Hepatocyte (in vitro differentiated cells): Measurements from ENCODE around the gene PTPRM. TPM values are rescaled to one million over a fixed set of nuclear protein-coding genes. Genes with fewer than 3 reads are reported as not detected.

Experiments
- DNase-seq: peaks from one replicate; pipeline ENCODE4 v3.0.0-alpha.2; 2016; ENCODE audit warnings: low spot score
- H2AFZ ChIP-seq: fragments of 200-600 bp; sonication (generic); 2 replicates; pipeline ENCODE4 v1.6.0; 2016; ENCODE audit warnings: antibody characterized with exemption, mild to moderate bottlenecking
- H3K27ac ChIP-seq: fragments of 200-600 bp; sonication (generic); 2 replicates; pipeline ENCODE4 v1.5.1; 2016; ENCODE audit warnings: mild to moderate bottlenecking
- H3K27me3 ChIP-seq: fragments of 200-600 bp; sonication (generic); 2 replicates; pipeline ENCODE4 v1.6.1; 2016
- H3K36me3 ChIP-seq: fragments of 200-600 bp; sonication (generic); replicated peaks from 2 replicates; pipeline ENCODE4 v1.5.1; 2016; ENCODE audit warnings: low read depth; ENCODE audit not compliant: insufficient read depth
- H3K4me1 ChIP-seq: fragments of 200-600 bp; sonication (generic); 2 replicates; pipeline ENCODE4 v1.5.1; 2016; ENCODE audit warnings: mild to moderate bottlenecking, moderate library complexity; ENCODE audit not compliant: insufficient read depth
- H3K4me2 ChIP-seq: fragments of 200-600 bp; sonication (generic); 2 replicates; pipeline ENCODE4 v1.6.0; 2016
- H3K4me3 ChIP-seq: fragments of 200-600 bp; sonication (generic); 2 replicates; pipeline ENCODE4 v1.5.1; 2016; ENCODE audit warnings: mild to moderate bottlenecking
- H3K79me2 ChIP-seq: fragments of 200-600 bp; sonication (generic); 2 replicates; pipeline ENCODE4 v1.6.0; 2017; ENCODE audit warnings: mild to moderate bottlenecking
- H3K9me2 ChIP-seq: fragments of 200-600 bp; sonication (generic); replicated peaks from 2 replicates; pipeline ENCODE4 v1.6.0; 2017; ENCODE audit warnings: mild to moderate bottlenecking; ENCODE audit not compliant: insufficient read depth
- H3K9me3 ChIP-seq: fragments of 200-600 bp; sonication (generic); 2 replicates; pipeline ENCODE4 v1.5.1; 2016; ENCODE audit warnings: low read depth, mild to moderate bottlenecking
- H4K20me1 ChIP-seq: fragments of 200-600 bp; sonication (generic); 2 replicates; pipeline ENCODE4 v1.6.0; 2016; ENCODE audit warnings: mild to moderate bottlenecking; ENCODE audit not compliant: insufficient read depth, poor library complexity, severe bottlenecking
- EZH2 ChIP-seq: fragments of 200-600 bp; sonication (generic); IDR thresholded peaks from 2 replicates; pipeline ENCODE4 v1.6.1; 2016; ENCODE audit warnings: antibody characterized with exemption, mild to moderate bottlenecking, borderline replicate concordance
- EZH2phosphoT487 ChIP-seq: fragments of 200-600 bp; sonication (generic); IDR thresholded peaks from one replicate; pipeline ENCODE4 v1.6.1; 2018; ENCODE audit warnings: antibody characterized with exemption, mild to moderate bottlenecking, low read depth, moderate library complexity; ENCODE audit not compliant: unreplicated experiment, severe bottlenecking
- WGBS: methylation state at CpG from one replicate; pipeline ENCODE4 v1.1.6; 2016; ENCODE audit warnings: low lambda C conversion rate; ENCODE audit errors: missing lambda C conversion rate; 5-methylcytosine and 5-hydroxymethylcytosine counted together
- polyA plus RNA-seq: library from polyadenylated mRNA; unstranded; fragments of >200 nt; fragmentation: Nextera tagmentation; extraction: Ambion mirVana; gene quantifications from 2 replicates; pipeline ENCODE4 v1.2.1, GENCODE V29; 2016
- total RNA-seq: library from RNA; depleted of rRNA; stranded (reverse); fragments of >200 nt; gene quantifications from 2 replicates; pipeline ENCODE4 v1.2.3, GENCODE V29; 2014
- TF ChIP-seq, protein P1 (sequence below): fragments of 200-600 bp; sonication (generic); IDR thresholded peaks from 2 replicates; pipeline ENCODE4 v1.5.1; 2016; ENCODE audit warnings: antibody characterized with exemption, mild to moderate bottlenecking; ENCODE audit not compliant: poor library complexity

The PTPRM gene
- total and polyA plus RNA-seq, 2 experiments from 2014 or later, result 26.1 to 47.4 TPM

DNA sequence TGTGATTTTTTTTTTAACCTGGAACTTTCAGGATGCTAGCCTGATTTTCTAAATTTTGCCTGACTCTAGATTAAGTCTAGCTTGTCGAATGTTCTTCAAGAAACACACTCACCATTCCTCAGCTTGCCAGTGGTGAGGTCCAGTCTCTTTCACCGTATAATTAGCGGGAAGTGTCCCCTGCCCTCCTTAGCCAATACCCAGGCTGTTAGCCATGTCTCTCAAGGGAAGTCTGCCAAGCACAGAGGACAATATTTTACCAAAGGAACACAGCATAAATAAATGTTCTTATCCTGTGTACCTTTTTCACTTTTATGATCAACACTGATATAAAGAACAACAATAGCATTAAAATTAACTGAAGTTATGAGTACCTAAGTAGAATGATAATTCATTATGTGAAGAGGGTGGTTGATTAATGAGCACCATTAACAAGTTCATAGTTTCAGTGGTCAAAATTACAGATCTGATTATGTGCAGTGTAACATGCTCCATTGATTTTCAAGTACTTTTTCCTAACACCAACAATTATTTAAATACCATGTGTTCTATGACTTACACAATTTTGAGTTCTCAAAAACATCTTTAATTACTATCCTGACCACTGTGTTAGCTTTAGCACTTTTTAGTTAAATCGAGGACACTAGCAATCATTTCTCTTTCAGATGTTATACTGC is 596.3 kb downstream of the PTPRM start:
- Histone ChIP-seq H3K27ac (no peak overlapping the region), H4K20me1 (no peaks in the 10 kb centered on the region), H3K79me2 (no peaks in the 10 kb centered on the region), H2AFZ (no peak overlapping the region), H3K4me1 (no peaks in the 10 kb centered on the region), H3K36me3 (no peaks in the 10 kb centered on the region), H3K4me3 (no peak overlapping the region), H3K27me3 (no peaks in the 10 kb centered on the region), H3K4me2 (no peak overlapping the region), H3K9me2 (no peaks in the 10 kb centered on the region), H3K9me3 (no peaks in the 10 kb centered on the region)
- TF ChIP-seq EZH2, result no peak
- TF ChIP-seq EZH2phosphoT487, result no peak
- TF ChIP-seq, protein P1, sequence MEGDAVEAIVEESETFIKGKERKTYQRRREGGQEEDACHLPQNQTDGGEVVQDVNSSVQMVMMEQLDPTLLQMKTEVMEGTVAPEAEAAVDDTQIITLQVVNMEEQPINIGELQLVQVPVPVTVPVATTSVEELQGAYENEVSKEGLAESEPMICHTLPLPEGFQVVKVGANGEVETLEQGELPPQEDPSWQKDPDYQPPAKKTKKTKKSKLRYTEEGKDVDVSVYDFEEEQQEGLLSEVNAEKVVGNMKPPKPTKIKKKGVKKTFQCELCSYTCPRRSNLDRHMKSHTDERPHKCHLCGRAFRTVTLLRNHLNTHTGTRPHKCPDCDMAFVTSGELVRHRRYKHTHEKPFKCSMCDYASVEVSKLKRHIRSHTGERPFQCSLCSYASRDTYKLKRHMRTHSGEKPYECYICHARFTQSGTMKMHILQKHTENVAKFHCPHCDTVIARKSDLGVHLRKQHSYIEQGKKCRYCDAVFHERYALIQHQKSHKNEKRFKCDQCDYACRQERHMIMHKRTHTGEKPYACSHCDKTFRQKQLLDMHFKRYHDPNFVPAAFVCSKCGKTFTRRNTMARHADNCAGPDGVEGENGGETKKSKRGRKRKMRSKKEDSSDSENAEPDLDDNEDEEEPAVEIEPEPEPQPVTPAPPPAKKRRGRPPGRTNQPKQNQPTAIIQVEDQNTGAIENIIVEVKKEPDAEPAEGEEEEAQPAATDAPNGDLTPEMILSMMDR, result no peak
- 90% methylated on average over 4 of the region's 4 CpGs for WGBS
- no peak for DNase-seq

DNA sequence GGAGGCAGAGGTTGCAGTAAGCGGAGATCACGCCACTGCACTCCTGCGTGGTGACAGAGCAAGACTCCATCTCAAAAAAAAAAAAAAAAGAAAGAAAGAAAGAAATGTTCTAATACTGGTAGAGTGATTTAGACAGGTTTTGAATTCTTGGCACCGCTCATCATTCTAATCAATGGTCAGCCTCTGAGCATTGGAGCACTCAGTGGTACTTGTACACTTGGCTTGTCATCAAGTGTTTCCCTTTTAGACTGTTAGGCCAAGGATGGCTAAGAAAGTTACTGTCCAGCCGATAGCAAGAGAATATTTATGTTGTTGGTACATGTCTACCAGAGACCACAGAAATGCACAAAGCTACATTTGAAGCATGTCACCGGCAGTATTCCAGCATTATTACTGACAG is 598.0 kb downstream of the PTPRM start:
- Histone ChIP-seq H3K9me3 (no peaks in the 10 kb centered on the region), H3K27me3 (no peaks in the 10 kb centered on the region), H3K27ac (no peak overlapping the region), H3K9me2 (no peaks in the 10 kb centered on the region), H3K4me1 (no peaks in the 10 kb centered on the region), H3K4me2 (no peak overlapping the region), H3K79me2 (no peaks in the 10 kb centered on the region), H2AFZ (no peak overlapping the region), H4K20me1 (no peaks in the 10 kb centered on the region), H3K36me3 (no peaks in the 10 kb centered on the region), H3K4me3 (no peak overlapping the region)
- DNase-seq, result no peak
- no peak for TF ChIP-seq EZH2phosphoT487
- TF ChIP-seq EZH2, result no peak
- TF ChIP-seq, protein P1, result no peak
- WGBS, result 97% methylated on average over 6 of the region's 6 CpGs

DNA sequence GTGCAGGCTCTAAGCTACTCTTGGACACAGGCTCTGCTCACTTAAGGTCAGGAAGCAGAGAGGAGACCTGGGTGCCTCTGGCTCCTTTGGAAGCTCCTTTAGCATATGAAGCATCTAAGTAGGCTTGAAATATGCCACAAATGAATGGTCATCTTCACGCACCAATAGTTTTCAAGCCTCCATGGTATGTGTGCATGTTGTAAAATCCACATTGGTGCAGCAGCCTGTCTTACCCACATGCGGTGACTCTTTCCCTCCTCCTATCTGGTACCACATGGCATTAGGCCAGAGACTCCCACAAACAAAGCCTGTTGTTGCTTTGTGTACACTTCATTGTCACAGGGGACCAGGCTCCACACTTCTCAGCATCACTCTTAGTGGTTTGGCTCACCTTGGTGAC is 599.9 kb downstream of the PTPRM start:
- DNase-seq, result no peak
- no peaks in the 10 kb centered on the region for H3K9me3 ChIP-seq
- TF ChIP-seq EZH2, result no peak
- no peak for TF ChIP-seq EZH2phosphoT487
- TF ChIP-seq, protein P1, result no peak
- H3K27ac ChIP-seq, result no peak overlapping the region
- 98% methylated on average over 2 of the region's 2 CpGs for WGBS
- H3K4me1 ChIP-seq, result no peaks in the 10 kb centered on the region
- no peaks in the 10 kb centered on the region for H3K27me3 ChIP-seq
- no peaks in the 10 kb centered on the region for H4K20me1 ChIP-seq
- no peaks in the 10 kb centered on the region for H3K9me2 ChIP-seq
- H3K4me3 ChIP-seq, result no peak overlapping the region
- no peak overlapping the region for H3K4me2 ChIP-seq
- no peaks in the 10 kb centered on the region for H3K36me3 ChIP-seq
- H3K79me2 ChIP-seq, result no peaks in the 10 kb centered on the region
- no peak overlapping the region for H2AFZ ChIP-seq
